IMR-90 (cell line): ENCODE results near the gene PRKACA. TPM values are rescaled to one million over a fixed set of nuclear protein-coding genes. Genes with fewer than 3 reads are reported as not detected.

ENCODE experiments used
- ATAC-seq: fragments of 200-7000 bp; cut with Tn5 transposase; 2 replicates; pipeline ENCODE4 v1.9.1; 2020; ENCODE audit warnings: low read depth, mild to moderate bottlenecking, moderate library complexity
- BruUV-seq: library from RNA; stranded (reverse); fragments of 400-500 nt; replicated peaks from 2 replicates; lab custom pipeline; 2021; lab: Mats Ljungman, UMichigan
- CTCF ChIA-PET: fragments of 300-600 bp; formaldehyde crosslinking; extraction: SDS; loops from one replicate; lab custom pipeline; 2021; ENCODE audit warnings: antibody characterized with exemption; lab: Yijun Ruan, JAX
- POLR2A ChIA-PET: fragments of 300-600 bp; sonication (Branson Sonifier 250); formaldehyde crosslinking; loops from one replicate; lab custom pipeline; 2022; ENCODE audit warnings: antibody characterized with exemption; ENCODE audit not compliant: unreplicated experiment; lab: Charles Lee
- DNase-seq: peaks from one replicate; pipeline ENCODE4 v3.0.0; 2013
- H2AFZ ChIP-seq: replicated peaks from 2 replicates; pipeline ENCODE3; 2013; ENCODE audit warnings: low read length, mild to moderate bottlenecking; ENCODE audit not compliant: poor library complexity
- H2AK5ac ChIP-seq: 2 replicates; pipeline ENCODE4 v1.6.1; 2013; ENCODE audit warnings: low read depth, low read length, inconsistent platforms
- H2AK9ac ChIP-seq: replicated peaks from 2 replicates; pipeline ENCODE3; 2013; ENCODE audit warnings: mild to moderate bottlenecking, low read depth, low read length, moderate library complexity; ENCODE audit not compliant: poor library complexity
- H2BK120ac ChIP-seq: 2 replicates; pipeline ENCODE4 v1.6.1; 2013; ENCODE audit warnings: low read depth, low read length, inconsistent platforms
- H2BK15ac ChIP-seq: 3 replicates; pipeline ENCODE4 v1.6.1; 2013; ENCODE audit warnings: low read depth, low read length, inconsistent platforms
- H2BK20ac ChIP-seq: 2 replicates; pipeline ENCODE4 v1.6.1; 2013; ENCODE audit warnings: low read depth, mild to moderate bottlenecking, inconsistent platforms, low read length, moderate library complexity
- H2BK5ac ChIP-seq: 2 replicates; pipeline ENCODE4 v1.6.1; 2013; ENCODE audit warnings: mild to moderate bottlenecking, low read depth, low read length, inconsistent platforms; ENCODE audit not compliant: poor library complexity, severe bottlenecking
- H3K14ac ChIP-seq: replicated peaks from 2 replicates; pipeline ENCODE4 v1.6.1; 2013; ENCODE audit warnings: low read depth, low read length, inconsistent platforms
- H3K18ac ChIP-seq: 2 replicates; pipeline ENCODE4 v1.6.1; 2013; ENCODE audit warnings: low read depth, low read length, control low read depth
- H3K23ac ChIP-seq: 2 replicates; pipeline ENCODE4 v1.6.1; 2013; ENCODE audit warnings: low read depth, low read length, inconsistent platforms
- H3K27ac ChIP-seq: 2 replicates; pipeline ENCODE4 v1.5.1; 2013; ENCODE audit warnings: mild to moderate bottlenecking, control low read depth, low read length; ENCODE audit not compliant: insufficient read depth
- H3K27me3 ChIP-seq: 2 replicates; pipeline ENCODE4 v1.6.1; 2013; ENCODE audit warnings: low read length; ENCODE audit not compliant: control insufficient read depth, insufficient read depth
- H3K36me3 ChIP-seq: 2 replicates; pipeline ENCODE4 v1.6.1; 2013; ENCODE audit warnings: low read length, mixed read lengths; ENCODE audit not compliant: control insufficient read depth, insufficient read depth
- H3K4ac ChIP-seq: 2 replicates; pipeline ENCODE4 v1.6.1; 2013; ENCODE audit warnings: low read depth, low read length, inconsistent platforms
- H3K4me1 ChIP-seq: 2 replicates; pipeline ENCODE4 v1.6.1; 2013; ENCODE audit warnings: low read length, mixed read lengths; ENCODE audit not compliant: control insufficient read depth, insufficient read depth
- H3K4me2 ChIP-seq: 2 replicates; pipeline ENCODE4 v1.6.1; 2013; ENCODE audit warnings: low read depth, mild to moderate bottlenecking, control low read depth, low read length, moderate library complexity
- H3K4me3 ChIP-seq: 2 replicates; pipeline ENCODE4 v1.5.1; 2013; ENCODE audit warnings: low read depth, mild to moderate bottlenecking, control low read depth, low read length, moderate library complexity; ENCODE audit not compliant: insufficient read depth
- H3K56ac ChIP-seq: 2 replicates; pipeline ENCODE4 v1.6.1; 2013; ENCODE audit warnings: low read length, inconsistent platforms; ENCODE audit not compliant: insufficient read depth; ENCODE audit errors: extremely low read depth
- H3K79me1 ChIP-seq, 2 experiments: 2 replicates each; pipeline ENCODE4 v1.6.1; 2013; ENCODE audit warnings: low read length in 2 of 2, inconsistent platforms in 1 of 2, low read depth in 1 of 2
- H3K9ac ChIP-seq: 2 replicates; pipeline ENCODE4 v1.6.1; 2013; ENCODE audit warnings: low read depth, low read length, control low read depth
- H3K9me1 ChIP-seq: 2 replicates; pipeline ENCODE4 v1.6.1; 2013; ENCODE audit warnings: low read length, inconsistent platforms; ENCODE audit not compliant: insufficient read depth
- H3K9me3 ChIP-seq: 2 replicates; pipeline ENCODE4 v1.6.1; 2013; ENCODE audit warnings: low read length; ENCODE audit not compliant: control insufficient read depth, insufficient read depth
- H4K20me1 ChIP-seq: 2 replicates; pipeline ENCODE4 v1.6.1; 2013; ENCODE audit warnings: low read length, inconsistent platforms; ENCODE audit not compliant: insufficient read depth
- H4K5ac ChIP-seq: 2 replicates; pipeline ENCODE4 v1.6.1; 2013; ENCODE audit warnings: mild to moderate bottlenecking, low read depth, low read length, control low read depth
- H4K8ac ChIP-seq, 2 experiments: 2 replicates each; pipeline ENCODE4 v1.6.1; 2013; ENCODE audit warnings: low read depth in 2 of 2, low read length in 2 of 2, control low read depth in 1 of 2, inconsistent platforms in 1 of 2
- H4K91ac ChIP-seq: 2 replicates; pipeline ENCODE4 v1.6.1; 2013; ENCODE audit warnings: low read depth, low read length, inconsistent platforms; ENCODE audit not compliant: insufficient read depth
- BHLHE40 ChIP-seq: fragments of 150-350 bp; IDR thresholded peaks from 2 replicates; pipeline ENCODE4 v1.6.1; 2016; ENCODE audit warnings: mild to moderate bottlenecking, low read depth, low read length
- MAZ ChIP-seq: IDR thresholded peaks from 2 replicates; pipeline ENCODE4 v1.6.1; 2012; ENCODE audit warnings: low read depth, mild to moderate bottlenecking, low read length, improper control_type of control experiment, moderate library complexity, borderline replicate concordance
- WGBS, 2 experiments: methylation state at CpG; one replicate each; pipeline versions ENCODE4 v1.1.5 to v1.1.7; 2013; ENCODE audit warnings: missing lambda C conversion rate in 2 of 2; ENCODE audit not compliant: insufficient read length in 1 of 2; ENCODE audit errors: extremely low coverage in 2 of 2; 5-methylcytosine and 5-hydroxymethylcytosine counted together
- dilution Hi-C: fragments of 300-500 bp; cut with HindIII; formaldehyde crosslinking; loops from one replicate; pipeline ENCODE4 v1.14.3; 2018; ENCODE audit warnings: low sequenced_read_pairs; ENCODE audit not compliant: unreplicated experiment
- in situ Hi-C: fragments of 300-500 bp; cut with MboI; formaldehyde crosslinking; loops from 3 replicates; pipeline ENCODE4 v1.14.3; 2019; ENCODE audit warnings: low sequenced_read_pairs, inconsistent platforms, mixed read lengths
- intact Hi-C: fragments of 100-400 bp; cut with micrococcal nuclease; formaldehyde crosslinking; loops from 2 replicates; pipeline ENCODE4 v1.10.0; 2022
- polyA plus RNA-seq, 3 experiments: library from polyadenylated mRNA; depleted of rRNA; stranded (reverse); fragments of >200 nt; gene quantifications; 2 replicates each; pipeline ENCODE4 v1.2.3, GENCODE V29; 2012; ENCODE audit warnings: low replicate concordance in 1 of 3
- total RNA-seq: library from RNA; depleted of rRNA; stranded (reverse); fragments of >200 nt; gene quantifications from 2 replicates; pipeline ENCODE4 v1.2.3, GENCODE V29; 2012

PRKACA gene
- total and polyA plus RNA-seq, 2 of the 4 experiments (the other 2 are of a cell fraction) = 18.1 to 94.5 TPM

GRCh38 chr19:14090509-14091080 lies 27.0 kb downstream of the PRKACA start, which contains the start of gene SAMD1:
Gene SAMD1, minus strand, starts transcription at chr19:14090751.
- H4K91ac ChIP-seq = peak within 1 kb of the TSS; percentile 20; the same call in 1 of the 2 replicates
- H2AK5ac ChIP-seq = no peak within 1 kb of the TSS; the same call in 1 of the 2 replicates
- no peaks in the 10 kb centered on the region for H3K27me3 ChIP-seq
- H4K5ac ChIP-seq = peak within 1 kb of the TSS; percentile 46; the same call in 1 of the 2 replicates
- TF ChIP-seq MAZ = peak; percentile 56; the same call in 1 of the 2 replicates
- TF ChIP-seq BHLHE40 = no peak; the same call in 1 of the 2 replicates
- peak within 1 kb of the TSS; percentile 78 for H3K9ac ChIP-seq
- peak within 1 kb of the TSS; percentile 87 for H2AK9ac ChIP-seq
- DNase-seq (peak; percentile 83), ATAC-seq (peak; percentile 70)
- ChIA-PET POLR2A (no interaction called here), CTCF (no interaction called here)
- H3K27ac ChIP-seq = peak within 1 kb of the TSS; percentile 61
- H2BK120ac ChIP-seq = no peak within 1 kb of the TSS
- no peak within 1 kb of the TSS for H3K14ac ChIP-seq
- peak within 1 kb of the TSS; percentile 40; the same call in 1 of the 2 replicates for H3K56ac ChIP-seq
- intact Hi-C loops = loop anchor here (2.0 kb wide), 1 partner anchor 46 kb away; the partner anchor contains the start of gene ASF1B
- peaks cover 12% of the 10 kb centered on the region for H3K36me3 ChIP-seq
- peak within 1 kb of the TSS; percentile 65 for H2BK5ac ChIP-seq
- WGBS, 2 experiments = no CpG with 5 or more reads among the region's 65 CpGs
- peak within 1 kb of the TSS in 1 of 2 experiments; percentile 62; a peak in 3 of 4 replicates for H4K8ac ChIP-seq
- peak within 1 kb of the TSS; percentile 80 for H3K4me3 ChIP-seq
- H3K4me1 ChIP-seq = no peaks in the 10 kb centered on the region
- H3K79me1 ChIP-seq = peaks cover 0 to 6% of the 10 kb centered on the region in 2 experiments; a peak in 2 of 4 replicates
- H2BK20ac ChIP-seq = no peak within 1 kb of the TSS
- H3K18ac ChIP-seq = peak within 1 kb of the TSS; percentile 56; the same call in 1 of the 2 replicates
- H3K23ac ChIP-seq = peak within 1 kb of the TSS; percentile 55
- peak within 1 kb of the TSS; percentile 97 for H3K4me2 ChIP-seq
- peaks cover 7% of the 10 kb centered on the region for H4K20me1 ChIP-seq
- no peak within 1 kb of the TSS for H2BK15ac ChIP-seq
- no TSS peak for BruUV-seq
- dilution Hi-C loops = no loop called here
- peak within 1 kb of the TSS; percentile 53 for H3K4ac ChIP-seq
- in situ Hi-C loops = loop anchor here (25.0 kb wide), 1 partner anchor 328 kb away; the partner anchor contains the start of genes C19orf53 and MRI1
- no peaks in the 10 kb centered on the region for H3K9me1 ChIP-seq
- peak within 1 kb of the TSS; percentile 93 for H2AFZ ChIP-seq
- H3K9me3 ChIP-seq = peaks cover 8% of the 10 kb centered on the region
